Measurements from ENCODE around the gene PRAMEF6. TPM values are rescaled to one million over a fixed set of nuclear protein-coding genes. Genes with fewer than 3 reads are reported as not detected.
"Not testable (repeated sequence)": the region's sequence is repeated elsewhere in the genome, so short reads cannot be mapped to it uniquely, and the experiment has no call there.

The PRAMEF6 gene
- not detected in 2 replicates for total RNA-seq (2014; rRNA removed; shearing (Covaris generic); ENCODE audit: low replicate concordance)

DNA sequence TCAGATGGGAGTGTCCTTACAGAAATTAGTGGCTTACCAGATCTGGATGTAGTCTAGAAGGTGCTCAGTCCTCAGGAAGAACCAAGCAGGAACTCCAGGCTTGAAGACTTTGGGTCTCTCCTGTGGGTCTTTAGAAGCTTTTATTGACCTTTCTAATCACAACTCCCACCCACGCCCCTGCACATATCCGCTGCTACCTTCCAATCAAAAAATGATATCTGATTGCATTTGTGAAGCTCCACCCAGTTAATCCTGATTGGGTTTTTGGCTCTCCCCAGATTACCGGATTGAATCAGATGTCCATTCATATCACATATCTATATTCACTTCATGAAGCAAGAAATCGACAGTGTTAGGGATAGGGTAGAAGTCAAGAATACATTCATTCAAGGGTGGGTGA is at the start of gene PRAMEF6:
TSS of gene PRAMEF6 (minus strand) at position 101 of the 400 bp plus-strand sequence. CDS start 5,062 bp downstream, outside the sequence.
- not testable (repeated sequence) for H3K4me1 ChIP-seq (ENCODE audit: low read length); H2AFZ ChIP-seq (ENCODE audit: low read length); H3K4me3 ChIP-seq (ENCODE audit: low read length); H4K20me1 ChIP-seq (ENCODE audit: insufficient read depth, low read depth, low read length); H3K9ac ChIP-seq (ENCODE audit: low read length); H3K9me2 ChIP-seq (replicated peaks; ENCODE audit: insufficient read depth, low read length); H3K36me3 ChIP-seq (ENCODE audit: insufficient read depth, low read length); H3K27ac ChIP-seq (ENCODE audit: low read length); H3K27me3 ChIP-seq (ENCODE audit: low read length); H3K9me3 ChIP-seq (ENCODE audit: low read length); H3K4me2 ChIP-seq (ENCODE audit: low read depth, low read length, poor library complexity, severe bottlenecking); DNase-seq; H3K79me2 ChIP-seq (ENCODE audit: low read length)

DNA sequence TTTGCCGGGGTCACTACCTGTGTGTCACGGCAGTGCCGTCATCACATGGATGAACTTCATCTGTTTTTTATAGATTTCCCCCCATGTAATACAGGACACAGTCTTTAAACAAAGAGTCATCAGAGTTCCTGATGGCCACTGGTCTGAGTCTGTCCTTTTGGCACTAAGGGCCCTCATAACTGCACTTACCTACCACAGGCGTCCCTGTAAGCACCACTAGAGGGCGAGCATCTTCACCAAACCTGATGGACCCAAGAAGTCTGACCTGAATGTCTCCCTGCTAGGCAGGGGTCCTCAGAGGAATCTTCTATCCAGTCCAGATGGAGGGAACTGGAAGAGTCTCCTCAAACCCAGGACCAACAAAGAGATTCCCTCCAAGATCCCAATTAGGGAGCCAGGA is 23.0 kb downstream of the PRAMEF6 start:
- H3K4me1 ChIP-seq (ENCODE audit: low read length); H3K36me3 ChIP-seq (ENCODE audit: insufficient read depth, low read length); H3K4me2 ChIP-seq (ENCODE audit: low read depth, low read length, poor library complexity, severe bottlenecking); H3K27me3 ChIP-seq (ENCODE audit: low read length); H2AFZ ChIP-seq (ENCODE audit: low read length); H3K9ac ChIP-seq (ENCODE audit: low read length); H3K9me2 ChIP-seq (replicated peaks; ENCODE audit: insufficient read depth, low read length); H3K27ac ChIP-seq (ENCODE audit: low read length); H3K79me2 ChIP-seq (ENCODE audit: low read length); H3K9me3 ChIP-seq (ENCODE audit: low read length); H3K4me3 ChIP-seq (ENCODE audit: low read length); H4K20me1 ChIP-seq (ENCODE audit: insufficient read depth, low read depth, low read length): not testable (repeated sequence)
- peak; percentile 28 for DNase-seq

DNA sequence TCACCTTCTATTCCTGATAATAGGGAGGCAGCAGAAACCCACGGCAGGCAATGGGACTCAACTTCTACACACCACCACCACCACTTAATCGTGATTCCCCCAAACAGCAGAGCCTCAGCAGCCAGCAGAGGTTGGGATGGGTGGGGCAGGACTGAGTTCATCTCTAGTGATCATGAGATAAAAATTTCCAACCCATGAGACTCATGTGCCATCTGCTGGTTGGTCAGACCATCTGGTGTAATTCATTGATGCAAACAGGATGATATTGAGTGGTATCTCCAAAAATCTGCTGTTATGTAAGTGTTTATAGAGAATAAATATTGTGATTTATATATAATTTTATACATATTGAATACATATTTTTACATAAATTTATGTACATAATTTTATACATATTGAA is 25.6 kb downstream of the PRAMEF6 start:
- not testable (repeated sequence) for H3K27me3 ChIP-seq (ENCODE audit: low read length); H3K9me3 ChIP-seq (ENCODE audit: low read length); H3K4me1 ChIP-seq (ENCODE audit: low read length); H3K79me2 ChIP-seq (ENCODE audit: low read length); H3K9me2 ChIP-seq (replicated peaks; ENCODE audit: insufficient read depth, low read length); H3K27ac ChIP-seq (ENCODE audit: low read length); H3K36me3 ChIP-seq (ENCODE audit: insufficient read depth, low read length); H3K4me3 ChIP-seq (ENCODE audit: low read length); H2AFZ ChIP-seq (ENCODE audit: low read length); H3K4me2 ChIP-seq (ENCODE audit: low read depth, low read length, poor library complexity, severe bottlenecking); H4K20me1 ChIP-seq (ENCODE audit: insufficient read depth, low read depth, low read length); H3K9ac ChIP-seq (ENCODE audit: low read length)
- DNase-seq, result peak; percentile 27

DNA sequence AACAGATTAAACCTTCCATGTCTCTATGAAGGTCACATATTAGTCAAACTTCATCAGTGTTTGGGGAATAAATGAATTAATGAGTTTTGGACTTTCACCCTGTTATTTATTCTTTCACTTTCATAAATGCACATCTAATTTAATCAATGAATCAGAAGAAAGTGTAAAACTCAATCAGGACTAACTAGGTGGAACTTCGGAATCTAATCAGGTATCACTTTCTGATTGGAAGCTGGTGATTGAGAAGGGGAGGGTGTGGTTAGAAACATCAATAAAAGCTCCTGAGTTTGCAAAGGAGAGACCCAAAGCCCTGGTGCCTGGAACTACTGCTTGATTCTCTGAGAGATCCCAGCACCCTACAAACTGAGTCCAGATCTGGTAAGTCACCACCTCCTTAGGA is 31.1 kb downstream of the PRAMEF6 start, which contains the start of gene PRAMEF7:
TSS of gene PRAMEF7 (plus strand) at position 301 of the 400 bp plus-strand sequence. CDS start 1,083 bp downstream, outside the sequence.
- H3K4me3 ChIP-seq (ENCODE audit: low read length); H3K27ac ChIP-seq (ENCODE audit: low read length); H3K4me1 ChIP-seq (ENCODE audit: low read length); H3K27me3 ChIP-seq (ENCODE audit: low read length); H3K79me2 ChIP-seq (ENCODE audit: low read length); DNase-seq; H4K20me1 ChIP-seq (ENCODE audit: insufficient read depth, low read depth, low read length); H2AFZ ChIP-seq (ENCODE audit: low read length); H3K9ac ChIP-seq (ENCODE audit: low read length); H3K9me3 ChIP-seq (ENCODE audit: low read length); H3K4me2 ChIP-seq (ENCODE audit: low read depth, low read length, poor library complexity, severe bottlenecking); H3K9me2 ChIP-seq (replicated peaks; ENCODE audit: insufficient read depth, low read length); H3K36me3 ChIP-seq (ENCODE audit: insufficient read depth, low read length): not testable (repeated sequence)

DNA sequence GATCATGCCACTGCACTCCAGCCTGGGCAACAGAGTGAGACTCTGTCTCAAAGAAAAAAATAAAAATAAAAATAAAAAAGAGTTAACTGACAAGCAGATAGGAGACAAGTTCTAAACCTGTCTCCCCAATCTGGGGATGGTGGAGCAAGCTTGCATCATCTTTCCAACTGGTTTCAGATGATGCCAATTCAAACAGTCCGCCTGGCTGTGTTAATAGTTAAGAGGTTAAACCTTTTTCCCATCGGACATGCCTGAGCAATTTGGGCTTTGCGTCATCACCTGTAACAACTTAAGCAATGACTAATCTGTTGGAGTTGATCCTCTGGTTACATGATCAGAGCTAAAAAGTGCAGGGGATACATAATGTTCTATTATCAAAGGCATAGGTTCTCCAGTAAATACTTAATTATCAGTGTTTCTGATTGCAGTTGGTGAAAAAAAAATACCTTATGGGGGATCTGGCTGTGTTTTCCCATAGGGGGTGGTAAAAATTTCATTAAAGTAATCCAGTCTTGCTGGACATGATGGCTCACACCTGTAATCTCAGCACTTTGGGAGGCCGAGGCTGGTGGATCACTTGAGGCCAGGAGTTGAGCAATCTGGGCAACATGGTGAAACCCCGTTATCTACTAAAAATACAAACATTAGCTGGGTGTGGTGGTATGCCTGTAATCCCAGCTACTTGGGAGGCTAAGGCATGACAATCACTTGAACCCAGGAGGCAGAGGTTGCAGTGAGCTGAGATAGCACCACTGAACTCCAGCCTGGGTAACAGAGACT is 43.4 kb downstream of the PRAMEF6 start:
- not testable (repeated sequence) for DNase-seq; H3K4me1 ChIP-seq (ENCODE audit: low read length); H3K4me3 ChIP-seq (ENCODE audit: low read length); H3K9ac ChIP-seq (ENCODE audit: low read length); H3K79me2 ChIP-seq (ENCODE audit: low read length); H2AFZ ChIP-seq (ENCODE audit: low read length); H3K9me2 ChIP-seq (replicated peaks; ENCODE audit: insufficient read depth, low read length); H3K27ac ChIP-seq (ENCODE audit: low read length); H3K9me3 ChIP-seq (ENCODE audit: low read length); H3K27me3 ChIP-seq (ENCODE audit: low read length); H3K4me2 ChIP-seq (ENCODE audit: low read depth, low read length, poor library complexity, severe bottlenecking); H4K20me1 ChIP-seq (ENCODE audit: insufficient read depth, low read depth, low read length); H3K36me3 ChIP-seq (ENCODE audit: insufficient read depth, low read length)

DNA sequence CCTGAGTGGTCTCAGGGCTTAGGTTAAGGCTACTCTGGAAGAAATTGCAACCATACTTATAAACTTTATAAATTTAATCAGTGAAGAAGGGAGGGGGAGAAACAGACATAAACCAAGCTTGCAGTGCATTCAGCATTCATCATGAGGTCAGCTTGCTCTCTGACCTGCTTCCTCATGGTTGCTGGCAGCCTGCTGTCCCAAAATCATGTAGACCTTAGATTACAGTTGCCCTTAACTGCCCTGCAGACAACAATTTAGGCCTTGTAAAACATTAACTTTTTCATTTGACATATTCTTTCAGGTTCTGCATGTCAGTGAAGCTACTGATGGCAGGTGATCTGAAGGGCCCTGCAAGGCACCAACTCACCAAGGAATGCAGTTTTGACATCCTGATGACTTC is 48.2 kb downstream of the PRAMEF6 start:
- not testable (repeated sequence) for H4K20me1 ChIP-seq (ENCODE audit: insufficient read depth, low read depth, low read length); DNase-seq; H3K9me3 ChIP-seq (ENCODE audit: low read length); H3K36me3 ChIP-seq (ENCODE audit: insufficient read depth, low read length); H3K9ac ChIP-seq (ENCODE audit: low read length); H3K9me2 ChIP-seq (replicated peaks; ENCODE audit: insufficient read depth, low read length); H3K4me2 ChIP-seq (ENCODE audit: low read depth, low read length, poor library complexity, severe bottlenecking); H3K4me3 ChIP-seq (ENCODE audit: low read length); H3K27ac ChIP-seq (ENCODE audit: low read length); H2AFZ ChIP-seq (ENCODE audit: low read length); H3K4me1 ChIP-seq (ENCODE audit: low read length); H3K27me3 ChIP-seq (ENCODE audit: low read length); H3K79me2 ChIP-seq (ENCODE audit: low read length)

DNA sequence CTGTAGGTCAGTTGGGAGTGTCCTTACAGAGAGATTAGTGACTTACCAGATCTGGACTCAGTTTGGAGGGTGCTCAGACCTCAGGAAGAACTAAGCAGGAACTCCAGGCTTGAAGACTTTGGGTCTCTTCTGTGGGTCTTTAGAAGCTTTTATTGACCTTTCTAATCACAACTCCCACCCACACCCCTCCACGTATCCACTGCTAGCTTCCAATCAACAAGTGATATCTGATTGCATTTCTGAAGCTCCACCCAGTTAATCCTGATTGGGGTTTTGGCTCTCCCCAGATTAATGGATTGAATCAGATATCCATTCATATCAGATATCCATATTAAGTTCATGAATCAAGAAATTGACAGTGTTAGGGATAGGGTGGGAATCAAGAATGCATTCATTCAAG is 49.2 kb downstream of the PRAMEF6 start, which contains the start of gene PRAMEF10:
TSS of gene PRAMEF10 (minus strand) at position 101 of the 400 bp plus-strand sequence. CDS start 2,423 bp downstream, outside the sequence.
- not testable (repeated sequence) for H3K9ac ChIP-seq (ENCODE audit: low read length)

More for the DNA sequence above, 49.2 kb downstream of the PRAMEF6 start, which contains the start of gene PRAMEF10:
- not testable (repeated sequence) for H3K79me2 ChIP-seq (ENCODE audit: low read length); H3K27ac ChIP-seq (ENCODE audit: low read length); H3K9me3 ChIP-seq (ENCODE audit: low read length); H3K4me3 ChIP-seq (ENCODE audit: low read length); H3K36me3 ChIP-seq (ENCODE audit: insufficient read depth, low read length); H2AFZ ChIP-seq (ENCODE audit: low read length); H3K4me2 ChIP-seq (ENCODE audit: low read depth, low read length, poor library complexity, severe bottlenecking); H3K27me3 ChIP-seq (ENCODE audit: low read length); H3K9me2 ChIP-seq (replicated peaks; ENCODE audit: insufficient read depth, low read length); H3K4me1 ChIP-seq (ENCODE audit: low read length); DNase-seq; H4K20me1 ChIP-seq (ENCODE audit: insufficient read depth, low read depth, low read length)

Measured in Karpas-422 (cell line).